ENCODE measurements around the gene SUSD3.

Gene SUSD3

DNA sequence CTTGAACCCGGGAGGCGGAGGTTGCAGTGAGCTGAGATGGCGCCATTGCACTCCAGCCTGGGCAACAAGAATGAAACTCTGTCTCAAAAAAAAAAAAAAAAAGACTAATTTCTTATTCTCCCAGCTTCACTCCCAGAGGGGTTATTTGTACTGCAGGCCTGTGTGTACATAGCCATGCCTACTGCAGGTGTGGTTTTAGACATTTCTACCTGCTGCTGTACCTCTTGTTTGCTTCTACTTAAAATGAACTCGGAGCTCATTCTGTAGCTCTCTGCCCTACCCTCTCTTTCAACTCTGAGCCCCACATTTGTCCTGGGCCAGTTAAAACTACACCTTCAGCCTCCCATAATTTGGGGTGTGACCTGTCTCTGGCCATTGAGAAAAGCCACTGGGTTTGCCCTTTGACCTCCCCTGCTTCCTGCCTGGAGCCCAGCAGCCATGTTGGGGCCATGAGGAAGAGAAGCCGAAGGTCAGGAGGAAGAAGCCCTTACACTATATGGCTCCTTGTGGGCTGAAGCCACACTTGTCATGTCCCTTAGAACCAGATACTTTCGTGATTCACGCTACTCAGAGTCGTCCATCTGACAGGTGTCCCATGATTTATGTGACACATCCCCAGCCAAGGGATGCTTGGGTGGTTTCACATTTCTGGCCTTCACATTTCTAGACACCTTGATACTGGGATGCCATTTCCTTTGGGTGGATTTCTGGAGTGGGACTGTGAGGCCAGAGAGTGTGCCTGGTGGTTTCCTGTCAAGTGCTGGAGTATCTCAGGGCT, 28.1 kb downstream of the SUSD3 start:
- TF ChIP-seq, protein P1, sequence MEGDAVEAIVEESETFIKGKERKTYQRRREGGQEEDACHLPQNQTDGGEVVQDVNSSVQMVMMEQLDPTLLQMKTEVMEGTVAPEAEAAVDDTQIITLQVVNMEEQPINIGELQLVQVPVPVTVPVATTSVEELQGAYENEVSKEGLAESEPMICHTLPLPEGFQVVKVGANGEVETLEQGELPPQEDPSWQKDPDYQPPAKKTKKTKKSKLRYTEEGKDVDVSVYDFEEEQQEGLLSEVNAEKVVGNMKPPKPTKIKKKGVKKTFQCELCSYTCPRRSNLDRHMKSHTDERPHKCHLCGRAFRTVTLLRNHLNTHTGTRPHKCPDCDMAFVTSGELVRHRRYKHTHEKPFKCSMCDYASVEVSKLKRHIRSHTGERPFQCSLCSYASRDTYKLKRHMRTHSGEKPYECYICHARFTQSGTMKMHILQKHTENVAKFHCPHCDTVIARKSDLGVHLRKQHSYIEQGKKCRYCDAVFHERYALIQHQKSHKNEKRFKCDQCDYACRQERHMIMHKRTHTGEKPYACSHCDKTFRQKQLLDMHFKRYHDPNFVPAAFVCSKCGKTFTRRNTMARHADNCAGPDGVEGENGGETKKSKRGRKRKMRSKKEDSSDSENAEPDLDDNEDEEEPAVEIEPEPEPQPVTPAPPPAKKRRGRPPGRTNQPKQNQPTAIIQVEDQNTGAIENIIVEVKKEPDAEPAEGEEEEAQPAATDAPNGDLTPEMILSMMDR (conservative IDR thresholded peaks at IDR 0.05; ENCODE audit: control insufficient read depth, insufficient read depth, low read depth, low read length): no peak
- no peak for DNase-seq (ENCODE audit: low read depth)
- no peak overlapping the region for H3K4me3 ChIP-seq (ENCODE audit: control insufficient read depth, low read depth, low read length)

DNA sequence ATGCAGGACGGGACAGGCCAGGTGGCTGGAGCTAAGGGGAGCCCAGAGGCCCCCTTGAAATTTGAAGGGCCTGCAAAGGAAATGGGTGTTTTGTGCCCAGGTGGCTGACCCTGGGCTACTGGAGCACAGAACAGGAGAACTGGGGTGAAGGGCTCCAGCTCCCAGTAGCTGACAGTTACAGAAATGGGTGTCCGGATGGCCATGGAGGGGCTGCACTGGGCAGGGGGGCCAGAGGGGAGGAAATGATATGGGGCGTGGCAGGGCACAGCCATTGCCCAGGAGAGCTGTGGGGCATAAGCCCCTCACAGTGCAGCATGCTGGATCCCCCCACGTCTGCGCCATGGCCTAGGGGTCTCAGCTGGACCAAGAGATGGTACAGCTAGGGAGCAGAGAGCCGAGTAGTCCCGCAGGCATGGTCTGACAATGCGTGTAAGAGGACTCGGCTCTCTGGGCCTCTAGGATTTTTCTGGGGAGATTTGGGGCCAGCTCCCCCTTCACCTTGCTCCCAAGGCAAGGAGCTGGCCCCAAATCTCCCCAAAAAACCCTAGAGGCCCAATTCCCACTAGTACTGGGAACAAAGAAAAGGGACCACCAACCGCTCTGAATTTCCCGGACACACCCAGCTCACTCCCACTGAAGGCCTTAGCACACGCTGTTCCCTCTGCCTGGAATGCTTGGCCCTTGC, 29.6 kb downstream of the SUSD3 start:
- no peak for DNase-seq (ENCODE audit: low read depth)
- H3K4me3 ChIP-seq (ENCODE audit: control insufficient read depth, low read depth, low read length): no peak overlapping the region
- TF ChIP-seq, protein P1 (conservative IDR thresholded peaks at IDR 0.05; ENCODE audit: control insufficient read depth, insufficient read depth, low read depth, low read length): no peak

DNA sequence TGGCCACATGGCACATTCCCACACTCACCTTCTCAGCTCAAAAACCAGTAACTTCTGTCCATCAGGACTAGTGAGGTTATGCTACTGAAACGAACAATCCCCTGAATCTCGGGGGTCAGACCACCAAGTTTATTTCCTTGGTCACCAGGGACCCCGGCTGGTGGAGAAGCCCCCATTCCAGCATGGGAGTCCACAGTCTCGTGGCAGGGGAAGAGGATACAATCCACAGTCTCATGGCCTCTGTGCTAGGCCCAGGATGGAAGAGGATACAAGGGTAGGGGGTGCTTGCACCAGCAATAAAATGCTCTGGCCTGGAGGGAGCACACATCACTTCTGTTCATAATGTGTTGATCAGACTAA, 30.1 kb downstream of the SUSD3 start:
- TF ChIP-seq, protein P1 (conservative IDR thresholded peaks at IDR 0.05; ENCODE audit: control insufficient read depth, insufficient read depth, low read depth, low read length): no peak

DNA sequence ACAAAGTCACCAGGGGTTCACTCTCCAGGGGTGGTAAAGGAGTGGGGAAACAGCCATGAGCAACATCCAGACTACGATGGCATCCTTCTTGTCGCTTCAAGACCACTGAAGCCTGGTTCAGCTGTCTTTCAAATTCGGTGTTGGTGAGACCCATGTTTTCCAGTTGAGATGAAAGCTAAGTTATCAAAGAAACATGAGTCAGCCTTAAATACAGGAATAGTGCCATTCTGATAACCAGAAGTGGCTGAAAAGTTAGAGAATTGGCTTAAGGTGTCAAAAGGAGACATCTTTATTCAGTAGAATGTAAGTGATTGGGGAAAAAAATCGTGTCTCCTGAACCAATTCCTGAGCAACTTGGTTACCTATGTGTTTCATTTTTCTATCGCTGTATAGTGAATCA, 30.5 kb downstream of the SUSD3 start:
- no peak overlapping the region for H3K4me3 ChIP-seq (ENCODE audit: control insufficient read depth, low read depth, low read length)
- TF ChIP-seq, protein P1 (conservative IDR thresholded peaks at IDR 0.05; ENCODE audit: control insufficient read depth, insufficient read depth, low read depth, low read length): no peak
- DNase-seq (ENCODE audit: low read depth): no peak

More for the DNA sequence above, 30.1 kb downstream of the SUSD3 start:
- no peak for DNase-seq (ENCODE audit: low read depth)
- H3K4me3 ChIP-seq (ENCODE audit: control insufficient read depth, low read depth, low read length): no peak overlapping the region

DNA sequence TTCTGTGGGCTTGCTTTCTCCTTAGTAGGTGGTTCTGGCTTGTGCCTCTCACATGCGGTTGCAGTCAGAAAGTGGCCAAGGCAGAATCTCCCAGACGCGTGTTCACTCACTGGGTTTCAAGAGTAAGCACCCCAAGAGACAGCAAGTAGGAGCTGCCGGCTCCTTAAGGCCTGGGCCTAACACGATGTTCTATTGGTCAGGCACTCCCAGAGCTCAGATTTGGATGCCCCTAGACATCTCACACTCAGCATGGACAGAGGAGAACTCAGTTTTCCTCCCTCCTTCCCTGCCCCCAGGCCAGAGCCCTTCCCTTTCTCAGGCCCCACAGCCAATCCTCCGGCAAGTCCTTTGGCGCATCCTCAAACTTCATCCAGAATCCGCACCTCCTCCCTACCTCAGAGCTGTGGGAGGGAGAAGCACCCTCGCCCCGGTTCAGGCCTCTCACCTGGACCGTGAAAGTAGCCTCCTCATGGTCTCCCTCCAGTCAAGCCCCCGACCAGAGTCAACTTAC, 31.0 kb downstream of the SUSD3 start:
- TF ChIP-seq, protein P1 (conservative IDR thresholded peaks at IDR 0.05; ENCODE audit: control insufficient read depth, insufficient read depth, low read depth, low read length): no peak
- DNase-seq (ENCODE audit: low read depth): no peak
- H3K4me3 ChIP-seq (ENCODE audit: control insufficient read depth, low read depth, low read length): no peak overlapping the region

DNA sequence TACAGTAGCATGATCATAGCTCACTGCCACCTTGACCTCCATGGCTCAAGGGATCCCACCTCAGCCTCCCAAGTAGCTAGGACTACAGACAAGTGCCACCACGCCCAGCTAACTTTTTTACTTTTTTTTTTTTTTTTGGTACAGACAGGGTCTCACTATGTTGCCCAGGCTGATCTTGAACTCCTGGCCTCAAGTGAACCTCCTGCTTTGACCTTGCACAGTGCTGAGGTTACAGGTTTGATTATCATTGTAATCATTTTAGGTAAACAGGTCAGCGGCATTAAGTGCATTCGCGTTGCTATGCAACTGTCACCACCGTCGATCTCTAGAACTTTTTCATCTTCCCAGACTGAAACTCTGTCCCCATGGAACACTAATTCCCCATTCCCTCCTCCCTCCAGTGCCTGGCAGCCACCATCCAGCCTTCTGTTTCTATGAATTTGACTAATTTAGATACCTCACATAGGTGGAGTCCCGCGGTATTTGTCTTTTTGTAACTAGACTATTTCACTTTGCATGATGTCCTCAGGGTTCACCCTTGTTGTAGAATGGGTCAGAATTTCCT, 31.7 kb downstream of the SUSD3 start:
- no peak for DNase-seq (ENCODE audit: low read depth)
- no peak overlapping the region for H3K4me3 ChIP-seq (ENCODE audit: control insufficient read depth, low read depth, low read length)
- TF ChIP-seq, protein P1 (conservative IDR thresholded peaks at IDR 0.05; ENCODE audit: control insufficient read depth, insufficient read depth, low read depth, low read length): no peak
